H9 (cell line): Measurements from ENCODE around the gene ZNHIT3. TPM values are rescaled to one million over a fixed set of nuclear protein-coding genes. Genes with fewer than 3 reads are reported as not detected.
A peak's percentile ranks its signal among the peaks of the same experiment; 100 is the strongest.

Source experiments
- DNase-seq: peaks from one replicate; pipeline ENCODE4 v3.0.0-alpha.2; 2017
- H2AFZ ChIP-seq: one replicate; pipeline ENCODE4 v1.6.1; 2013; ENCODE audit warnings: mild to moderate bottlenecking, low read length, control low read depth, moderate library complexity
- H2AK5ac ChIP-seq: 2 replicates; pipeline ENCODE4 v1.6.1; 2013; ENCODE audit warnings: low read length, control low read depth, mixed read lengths; ENCODE audit not compliant: insufficient read length
- H2BK120ac ChIP-seq: one replicate; pipeline ENCODE4 v1.6.1; 2013; ENCODE audit warnings: low read depth, mild to moderate bottlenecking, low read length, control low read depth, inconsistent platforms; ENCODE audit not compliant: poor library complexity, severe bottlenecking
- H2BK12ac ChIP-seq: 2 replicates; pipeline ENCODE4 v1.6.1; 2013; ENCODE audit warnings: low read length, control low read depth, mixed read lengths, low read depth; ENCODE audit not compliant: insufficient read length
- H2BK15ac ChIP-seq: 2 replicates; pipeline ENCODE4 v1.6.1; 2013; ENCODE audit warnings: low read depth, low read length, control low read depth
- H2BK20ac ChIP-seq: one replicate; pipeline ENCODE4 v1.6.1; 2013; ENCODE audit warnings: low read depth, mild to moderate bottlenecking, low read length, control low read depth, inconsistent platforms; ENCODE audit not compliant: poor library complexity, severe bottlenecking
- H2BK5ac ChIP-seq: 2 replicates; pipeline ENCODE4 v1.6.1; 2013; ENCODE audit warnings: low read length, control low read depth, mixed read lengths; ENCODE audit not compliant: insufficient read length
- H3K14ac ChIP-seq: 2 replicates; pipeline ENCODE4 v1.6.1; 2013; ENCODE audit warnings: low read length, control low read depth; ENCODE audit not compliant: insufficient read depth
- H3K18ac ChIP-seq: 2 replicates; pipeline ENCODE4 v1.6.1; 2013; ENCODE audit warnings: low read depth, mild to moderate bottlenecking, mixed read lengths, low read length, control low read depth; ENCODE audit not compliant: insufficient read length
- H3K23ac ChIP-seq: 2 replicates; pipeline ENCODE4 v1.6.1; 2013; ENCODE audit warnings: low read length, control low read depth, mixed read lengths, low read depth; ENCODE audit not compliant: insufficient read length
- H3K23me2 ChIP-seq: 2 replicates; pipeline ENCODE4 v1.6.1; 2013; ENCODE audit warnings: low read depth, mild to moderate bottlenecking, mixed read lengths, low read length, control low read depth; ENCODE audit not compliant: insufficient read length, poor library complexity, severe bottlenecking
- H3K27ac ChIP-seq: 2 replicates; pipeline ENCODE4 v1.5.1; 2013; ENCODE audit warnings: low read length, control low read depth, mixed read lengths, low read depth; ENCODE audit not compliant: insufficient read length
- H3K27me3 ChIP-seq: 2 replicates; pipeline ENCODE4 v1.6.1; 2013; ENCODE audit warnings: low read length, control low read depth, inconsistent platforms; ENCODE audit not compliant: insufficient read depth
- H3K4ac ChIP-seq: 2 replicates; pipeline ENCODE4 v1.6.1; 2013; ENCODE audit warnings: low read depth, mild to moderate bottlenecking, control low read depth, inconsistent platforms, low read length, moderate library complexity
- H3K4me1 ChIP-seq: 2 replicates; pipeline ENCODE4 v1.6.1; 2013; ENCODE audit warnings: low read length, control low read depth, inconsistent platforms; ENCODE audit not compliant: insufficient read depth
- H3K4me2 ChIP-seq: 2 replicates; pipeline ENCODE4 v1.6.1; 2013; ENCODE audit warnings: low read length, control low read depth, mixed read lengths; ENCODE audit not compliant: insufficient read length, insufficient read depth
- H3K56ac ChIP-seq: 2 replicates; pipeline ENCODE4 v1.6.1; 2013; ENCODE audit warnings: low read depth, mild to moderate bottlenecking, mixed read lengths, low read length, control low read depth; ENCODE audit not compliant: insufficient read length
- H3K79me1 ChIP-seq: 2 replicates; pipeline ENCODE4 v1.6.1; 2013; ENCODE audit warnings: low read depth, mild to moderate bottlenecking, moderate library complexity, low read length, control low read depth, inconsistent platforms; ENCODE audit not compliant: insufficient read depth, poor library complexity, severe bottlenecking
- H3K79me2 ChIP-seq: 2 replicates; pipeline ENCODE4 v1.6.1; 2013; ENCODE audit warnings: low read length, control low read depth, inconsistent platforms; ENCODE audit not compliant: insufficient read depth
- H3K9ac ChIP-seq: 2 replicates; pipeline ENCODE4 v1.6.1; 2013; ENCODE audit warnings: low read length, control low read depth, mixed read lengths; ENCODE audit not compliant: insufficient read length; ENCODE audit errors: extremely low read depth
- H3K9me3 ChIP-seq: one replicate; pipeline ENCODE4 v1.6.1; 2013; ENCODE audit warnings: low read depth, low read length, inconsistent platforms; ENCODE audit not compliant: control insufficient read depth
- H3T11ph ChIP-seq: one replicate; pipeline ENCODE4 v1.6.1; 2013; ENCODE audit warnings: mild to moderate bottlenecking, low read length, control low read depth, inconsistent platforms
- H4K20me1 ChIP-seq: one replicate; pipeline ENCODE4 v1.6.1; 2013; ENCODE audit not compliant: control insufficient read depth, insufficient read length, insufficient read depth
- H4K5ac ChIP-seq: 2 replicates; pipeline ENCODE4 v1.6.1; 2013; ENCODE audit warnings: low read depth, mild to moderate bottlenecking, mixed read lengths, low read length, control low read depth; ENCODE audit not compliant: insufficient read length
- H4K8ac ChIP-seq: replicated peaks from 2 replicates; pipeline ENCODE4 v1.6.1; 2013; ENCODE audit warnings: low read length, control low read depth, mixed read lengths, low read depth; ENCODE audit not compliant: insufficient read length
- H4K91ac ChIP-seq: 2 replicates; pipeline ENCODE4 v1.6.1; 2013; ENCODE audit warnings: low read depth, mild to moderate bottlenecking, moderate library complexity, mixed read lengths, low read length, control low read depth; ENCODE audit not compliant: insufficient read length
- H3K27ac Mint-ChIP-seq, 3 experiments: 2 replicates in 2 of 3; 3 replicates in 1 of 3; pipeline ENCODE4 v1.8.0; 2020 to 2021; ENCODE audit warnings: mixed read lengths in 3 of 3, mild to moderate bottlenecking in 1 of 3, moderate library complexity in 1 of 3
- H3K27me3 Mint-ChIP-seq: 2 replicates; pipeline ENCODE4 v1.8.0; 2021; ENCODE audit warnings: low read depth, mild to moderate bottlenecking, moderate library complexity, mixed read lengths
- H3K36me3 Mint-ChIP-seq, 3 experiments: 2 replicates in 2 of 3; 3 replicates in 1 of 3; pipeline ENCODE4 v1.8.0; 2020 to 2021; ENCODE audit warnings: low read depth in 3 of 3, mixed read lengths in 3 of 3; ENCODE audit not compliant: insufficient read depth in 1 of 3
- H3K4me1 Mint-ChIP-seq, 2 experiments: 2 replicates each; pipeline ENCODE4 v1.8.0; 2020; ENCODE audit warnings: mixed read lengths in 2 of 2
- H3K4me3 Mint-ChIP-seq, 2 experiments: 2 replicates in 1 of 2; 3 replicates in 1 of 2; pipeline ENCODE4 v1.8.0; 2020 to 2021; ENCODE audit warnings: mild to moderate bottlenecking in 2 of 2, mixed read lengths in 2 of 2, moderate library complexity in 1 of 2
- H3K9me3 Mint-ChIP-seq, 2 experiments: 2 replicates in 1 of 2; 3 replicates in 1 of 2; pipeline ENCODE4 v1.8.0; 2020; ENCODE audit warnings: mild to moderate bottlenecking in 2 of 2, mixed read lengths in 2 of 2, moderate library complexity in 1 of 2
- WGBS: extraction: QIAGEN DNeasy Blood & Tissue Kit; methylation state at CpG from one replicate; pipeline ENCODE4 v1.1.7; 2013; ENCODE audit warnings: missing lambda C conversion rate, low lambda C conversion rate, mixed read lengths; ENCODE audit not compliant: insufficient read length; ENCODE audit errors: extremely low coverage; 5-methylcytosine and 5-hydroxymethylcytosine counted together
- total RNA-seq: library from RNA; stranded (reverse); gene quantifications from 2 replicates; pipeline ENCODE4 v1.2.1, GENCODE V29; 2021
- TF ChIP-seq, protein P1 (sequence below): fragments of 200-600 bp; sonication (generic); conservative IDR thresholded peaks from 3 replicates; pipeline ENCODE4 v1.8.0; 2021; ENCODE audit warnings: antibody characterized with exemption, mild to moderate bottlenecking

ZNHIT3 gene
- total RNA-seq, 1 experiment from 2014 or later, result 64.7 TPM

DNA sequence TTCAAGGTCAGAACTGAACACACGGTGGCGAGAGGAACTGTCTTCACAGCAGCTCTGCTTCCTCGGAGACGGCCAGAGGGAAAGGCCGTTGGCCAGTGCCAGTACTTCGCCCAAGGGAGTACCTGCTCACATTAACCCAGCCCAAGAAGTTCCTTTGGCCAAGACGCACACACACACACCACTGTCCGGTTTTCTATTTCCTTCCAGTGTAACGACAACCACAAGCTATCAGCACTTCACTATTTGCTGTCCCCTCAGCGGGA is 57.5 kb downstream of the ZNHIT3 start:
- peaks cover 0 to 9% (median 2%) of the 10 kb centered on the region in 3 experiments; a peak in 6 of 7 replicates for H3K36me3 Mint-ChIP-seq
- H3K27me3 Mint-ChIP-seq, result no peaks in the 10 kb centered on the region
- H4K5ac ChIP-seq, result no peak overlapping the region
- H4K8ac ChIP-seq, result no peak overlapping the region
- H3T11ph ChIP-seq, result no peak overlapping the region
- H3K4me2 ChIP-seq, result peak overlapping the region; percentile 65
- DNase-seq, result peak; percentile 66
- H2BK120ac ChIP-seq, result no peak overlapping the region
- H4K20me1 ChIP-seq, result no peaks in the 10 kb centered on the region
- H3K79me1 ChIP-seq, result no peaks in the 10 kb centered on the region
- H3K27ac ChIP-seq, result no peak overlapping the region
- H3K56ac ChIP-seq, result no peak overlapping the region
- H3K4me1 Mint-ChIP-seq, result peaks cover 15 to 18% of the 10 kb centered on the region in 2 experiments
- H3K9me3 Mint-ChIP-seq, result no peaks in the 10 kb centered on the region
- H3K79me2 ChIP-seq, result peaks cover 13% of the 10 kb centered on the region; the same call in 1 of the 2 replicates
- H2BK5ac ChIP-seq, result no peak overlapping the region
- H3K9me3 ChIP-seq, result no peaks in the 10 kb centered on the region
- no CpG with 5 or more reads among the region's 10 CpGs for WGBS
- H3K14ac ChIP-seq, result no peak overlapping the region
- peak overlapping the region; percentile 87 to 97 for H3K4me3 Mint-ChIP-seq
- H2AK5ac ChIP-seq, result no peak overlapping the region
- peak overlapping the region; percentile 70 for H3K9ac ChIP-seq
- H4K91ac ChIP-seq, result no peak overlapping the region
- no peak overlapping the region for H3K23ac ChIP-seq
- no peak overlapping the region for H3K4ac ChIP-seq
- no peaks in the 10 kb centered on the region for H3K27me3 ChIP-seq
- H2BK12ac ChIP-seq, result no peak overlapping the region
- H2AFZ ChIP-seq, result no peak overlapping the region
- H3K27ac Mint-ChIP-seq, result peak overlapping the region; percentile 91 to 97 (median 91)
- H3K18ac ChIP-seq, result no peak overlapping the region
- H3K4me1 ChIP-seq, result no peaks in the 10 kb centered on the region
- H2BK15ac ChIP-seq, result no peak overlapping the region
- no peak overlapping the region for H2BK20ac ChIP-seq
- peaks cover 5% of the 10 kb centered on the region for H3K23me2 ChIP-seq
- TF ChIP-seq, protein P1, sequence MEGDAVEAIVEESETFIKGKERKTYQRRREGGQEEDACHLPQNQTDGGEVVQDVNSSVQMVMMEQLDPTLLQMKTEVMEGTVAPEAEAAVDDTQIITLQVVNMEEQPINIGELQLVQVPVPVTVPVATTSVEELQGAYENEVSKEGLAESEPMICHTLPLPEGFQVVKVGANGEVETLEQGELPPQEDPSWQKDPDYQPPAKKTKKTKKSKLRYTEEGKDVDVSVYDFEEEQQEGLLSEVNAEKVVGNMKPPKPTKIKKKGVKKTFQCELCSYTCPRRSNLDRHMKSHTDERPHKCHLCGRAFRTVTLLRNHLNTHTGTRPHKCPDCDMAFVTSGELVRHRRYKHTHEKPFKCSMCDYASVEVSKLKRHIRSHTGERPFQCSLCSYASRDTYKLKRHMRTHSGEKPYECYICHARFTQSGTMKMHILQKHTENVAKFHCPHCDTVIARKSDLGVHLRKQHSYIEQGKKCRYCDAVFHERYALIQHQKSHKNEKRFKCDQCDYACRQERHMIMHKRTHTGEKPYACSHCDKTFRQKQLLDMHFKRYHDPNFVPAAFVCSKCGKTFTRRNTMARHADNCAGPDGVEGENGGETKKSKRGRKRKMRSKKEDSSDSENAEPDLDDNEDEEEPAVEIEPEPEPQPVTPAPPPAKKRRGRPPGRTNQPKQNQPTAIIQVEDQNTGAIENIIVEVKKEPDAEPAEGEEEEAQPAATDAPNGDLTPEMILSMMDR, result no peak
